B cell (primary cell): ENCODE results near the gene CFAP77. TPM values are rescaled to one million over a fixed set of nuclear protein-coding genes. Genes with fewer than 3 reads are reported as not detected.

Source experiments
- ATAC-seq: fragments of 200-7000 bp; cut with Tn5 transposase; one replicate; pipeline ENCODE4 v1.10.0; 2021; ENCODE audit warnings: low read depth, mild to moderate bottlenecking, moderate number of reproducible peaks, moderate library complexity
- CTCF ChIA-PET: fragments of 350-600 bp; sonication (Branson Sonifier 250); formaldehyde crosslinking; loops from one replicate; lab custom pipeline; 2021; ENCODE audit warnings: antibody characterized with exemption, inconsistent platforms; lab: Charles Lee
- POLR2A ChIA-PET: fragments of 350-600 bp; sonication (Branson Sonifier 250); formaldehyde crosslinking; loops from one replicate; lab custom pipeline; 2021; ENCODE audit warnings: antibody characterized with exemption; lab: Charles Lee
- DNase-seq: peaks from one replicate; pipeline ENCODE4 v3.0.0; 2013
- H2AFZ ChIP-seq: 2 replicates; pipeline ENCODE4 v1.6.1; 2012; ENCODE audit warnings: mild to moderate bottlenecking, low read depth, low read length; ENCODE audit not compliant: insufficient read depth, poor library complexity, severe bottlenecking
- H3K27ac ChIP-seq, 2 donors: 1 replicate in 1 of 2; 2 replicates in 1 of 2; pipeline ENCODE4 v1.5.1; 2012 to 2013; ENCODE audit warnings: low read length in 2 of 2, mild to moderate bottlenecking in 2 of 2, moderate library complexity in 1 of 2
- H3K27me3 ChIP-seq, 4 experiments: fragments of 200-600 bp in 1 of 4; sonication (generic) in 1 of 4; replicated peaks in 1 of 4; 1 replicate in 2 of 4; 2 replicates in 2 of 4; pipeline versions ENCODE4 v1.6.1 to v1.7.0; 2013 to 2016; ENCODE audit warnings: low read length in 3 of 4, mild to moderate bottlenecking in 2 of 4, mixed read lengths in 1 of 4, moderate library complexity in 1 of 4; ENCODE audit not compliant: insufficient read depth in 4 of 4, control insufficient read depth in 3 of 4; ENCODE audit errors: control extremely low read depth in 1 of 4
- H3K36me3 ChIP-seq, 2 experiments: replicated peaks in 1 of 2; 1 replicate in 1 of 2; 2 replicates in 1 of 2; pipeline versions ENCODE4 v1.6.1 to v1.7.1; 2013; ENCODE audit warnings: low read length in 1 of 2; ENCODE audit not compliant: insufficient read depth in 2 of 2, control insufficient read depth in 1 of 2; ENCODE audit errors: control extremely low read depth in 1 of 2, extremely low read depth in 1 of 2
- H3K4me1 ChIP-seq, 2 donors: fragments of 200-600 bp in 1 of 2; sonication (generic) in 1 of 2; 1 replicate in 1 of 2; 2 replicates in 1 of 2; pipeline versions ENCODE4 v1.5.1 to v1.6.1; 2013 to 2017; ENCODE audit warnings: low read length in 2 of 2; ENCODE audit not compliant: control insufficient read depth in 2 of 2, insufficient read depth in 2 of 2
- H3K4me2 ChIP-seq: replicated peaks from 2 replicates; pipeline ENCODE3; 2012; ENCODE audit warnings: mild to moderate bottlenecking, low read depth, low read length; ENCODE audit not compliant: poor library complexity, severe bottlenecking
- H3K4me3 ChIP-seq, 5 experiments: fragments of 200-600 bp in 1 of 5; sonication (generic) in 1 of 5; 1 replicate in 3 of 5; 2 replicates in 2 of 5; pipeline versions ENCODE4 v1.5.1 to v1.7.0; 2011 to 2016; ENCODE audit warnings: low read length in 4 of 5, mild to moderate bottlenecking in 4 of 5, low read depth in 2 of 5, control low read depth in 1 of 5, moderate library complexity in 1 of 5; ENCODE audit not compliant: insufficient read depth in 1 of 5; ENCODE audit errors: control extremely low read depth in 1 of 5, extremely low read depth in 1 of 5
- H3K79me2 ChIP-seq: fragments of 200-600 bp; sonication (generic); one replicate; pipeline ENCODE4 v1.6.0; 2016; ENCODE audit warnings: low read length; ENCODE audit not compliant: control insufficient read depth, insufficient read depth
- H3K9ac ChIP-seq: fragments of 200-600 bp; sonication (generic); 2 replicates; pipeline ENCODE4 v1.6.1; 2017; ENCODE audit warnings: mild to moderate bottlenecking, low read length, moderate library complexity
- H3K9me3 ChIP-seq, 3 donors: one replicate each; pipeline versions ENCODE4 v1.6.1 to v1.7.1; 2013; ENCODE audit warnings: low read length in 2 of 3; ENCODE audit not compliant: control insufficient read depth in 2 of 3, insufficient read depth in 1 of 3; ENCODE audit errors: control extremely low read depth in 1 of 3
- H4K20me1 ChIP-seq: 2 replicates; pipeline ENCODE4 v1.6.0; 2012; ENCODE audit warnings: mild to moderate bottlenecking, low read length; ENCODE audit not compliant: insufficient read depth, control insufficient read depth, poor library complexity, severe bottlenecking
- H3K27ac Mint-ChIP-seq: one replicate; pipeline ENCODE4 v1.8.0; 2021; ENCODE audit warnings: mixed read lengths
- H3K27me3 Mint-ChIP-seq: one replicate; pipeline ENCODE4 v1.8.0; 2021; ENCODE audit warnings: mixed read lengths
- H3K4me1 Mint-ChIP-seq: one replicate; pipeline ENCODE4 v1.8.0; 2021; ENCODE audit warnings: mixed read lengths
- H3K4me3 Mint-ChIP-seq: one replicate; pipeline ENCODE4 v1.8.0; 2021; ENCODE audit warnings: mixed read lengths
- H3K9me3 Mint-ChIP-seq: one replicate; pipeline ENCODE4 v1.8.0; 2022; ENCODE audit warnings: mixed read lengths; ENCODE audit not compliant: insufficient read depth
- EZH2 ChIP-seq: IDR thresholded peaks from 2 replicates; pipeline ENCODE4 v1.6.1; 2012; ENCODE audit warnings: borderline replicate concordance, low read depth, mild to moderate bottlenecking, moderate library complexity, low read length; ENCODE audit not compliant: insufficient read depth, poor library complexity, severe bottlenecking
- WGBS: methylation state at CpG from one replicate; pipeline ENCODE4 v1.1.5; 2013; ENCODE audit warnings: missing lambda C conversion rate; ENCODE audit not compliant: insufficient coverage; 5-methylcytosine and 5-hydroxymethylcytosine counted together
- intact Hi-C: fragments of 100-400 bp; cut with micrococcal nuclease; formaldehyde crosslinking; loops from one replicate; pipeline ENCODE4 v1.10.0; 2022
- polyA plus RNA-seq: library from polyadenylated mRNA; depleted of rRNA; stranded (reverse); fragments of >200 nt; gene quantifications from 2 replicates; pipeline ENCODE4 v1.2.3, GENCODE V29; 2012
- total RNA-seq, 2 donors: library from RNA; stranded (reverse); fragments of 120-200 nt in 1 of 2; gene quantifications; 1 replicate in 1 of 2; 2 replicates in 1 of 2; pipeline versions ENCODE4 v1.2.3 to v1.2.4, GENCODE V29; 2013 to 2022
- TF ChIP-seq, protein P1 (sequence below): fragments of 200-600 bp; IDR thresholded peaks from one replicate; pipeline ENCODE4 v1.8.0; 2022; ENCODE audit warnings: antibody characterized with exemption, mild to moderate bottlenecking

Gene CFAP77
- total and polyA plus RNA-seq, 2 donors (not counting 1 experiment from before 2014, with no cell fraction given): not detected

- H3K4me3 Mint-ChIP-seq: no peak overlapping the region
- TF ChIP-seq, protein P1, sequence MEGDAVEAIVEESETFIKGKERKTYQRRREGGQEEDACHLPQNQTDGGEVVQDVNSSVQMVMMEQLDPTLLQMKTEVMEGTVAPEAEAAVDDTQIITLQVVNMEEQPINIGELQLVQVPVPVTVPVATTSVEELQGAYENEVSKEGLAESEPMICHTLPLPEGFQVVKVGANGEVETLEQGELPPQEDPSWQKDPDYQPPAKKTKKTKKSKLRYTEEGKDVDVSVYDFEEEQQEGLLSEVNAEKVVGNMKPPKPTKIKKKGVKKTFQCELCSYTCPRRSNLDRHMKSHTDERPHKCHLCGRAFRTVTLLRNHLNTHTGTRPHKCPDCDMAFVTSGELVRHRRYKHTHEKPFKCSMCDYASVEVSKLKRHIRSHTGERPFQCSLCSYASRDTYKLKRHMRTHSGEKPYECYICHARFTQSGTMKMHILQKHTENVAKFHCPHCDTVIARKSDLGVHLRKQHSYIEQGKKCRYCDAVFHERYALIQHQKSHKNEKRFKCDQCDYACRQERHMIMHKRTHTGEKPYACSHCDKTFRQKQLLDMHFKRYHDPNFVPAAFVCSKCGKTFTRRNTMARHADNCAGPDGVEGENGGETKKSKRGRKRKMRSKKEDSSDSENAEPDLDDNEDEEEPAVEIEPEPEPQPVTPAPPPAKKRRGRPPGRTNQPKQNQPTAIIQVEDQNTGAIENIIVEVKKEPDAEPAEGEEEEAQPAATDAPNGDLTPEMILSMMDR: no peak
- TF ChIP-seq EZH2: no peak
- Histone ChIP-seq H3K4me3 (no peak overlapping the region), H3K36me3 (no peaks in the 10 kb centered on the region), H3K9ac (no peak overlapping the region), H3K27ac (no peak overlapping the region), H3K4me2 (no peak overlapping the region), H3K9me3 (no peaks in the 10 kb centered on the region), H3K79me2 (no peaks in the 10 kb centered on the region), H3K4me1 (no peaks in the 10 kb centered on the region), H4K20me1 (no peaks in the 10 kb centered on the region), H3K27me3 (peaks cover 0 to 5% (median 0%) of the 10 kb centered on the region in 4 experiments), H2AFZ (no peak overlapping the region)
- peaks cover 21% of the 10 kb centered on the region for H3K27me3 Mint-ChIP-seq
- DNase-seq: no peak
- intact Hi-C loops: no loop called here
- ChIA-PET CTCF (no interaction called here), POLR2A (no interaction called here)
- no peaks in the 10 kb centered on the region for H3K4me1 Mint-ChIP-seq
- H3K27ac Mint-ChIP-seq: no peak overlapping the region
- whole genome bisulfite sequencing: 87% methylated on average over 21 of the region's 21 CpGs
- H3K9me3 Mint-ChIP-seq: no peaks in the 10 kb centered on the region
- no peak for ATAC-seq
These were observed 108.0 kb downstream of the CFAP77 start for GRCh38 chr9:132517815-132518550.

GRCh38 chr9:132518626-132519025 is 108.6 kb downstream of the CFAP77 start:
- ATAC-seq (no peak), DNase-seq (no peak)
- Histone ChIP-seq H3K9ac (no peak overlapping the region), H3K27ac (no peak overlapping the region), H3K27me3 (peaks cover 0 to 5% (median 0%) of the 10 kb centered on the region in 4 experiments), H2AFZ (no peak overlapping the region), H3K79me2 (no peaks in the 10 kb centered on the region), H3K4me3 (no peak overlapping the region), H3K9me3 (no peaks in the 10 kb centered on the region), H3K4me2 (no peak overlapping the region), H4K20me1 (no peaks in the 10 kb centered on the region), H3K36me3 (no peaks in the 10 kb centered on the region), H3K4me1 (no peaks in the 10 kb centered on the region)
- 94% methylated on average over 11 of the region's 11 CpGs for WGBS
- Mint-ChIP-seq H3K27ac (no peak overlapping the region), H3K4me3 (no peak overlapping the region), H3K4me1 (no peaks in the 10 kb centered on the region), H3K27me3 (peaks cover 20% of the 10 kb centered on the region), H3K9me3 (no peaks in the 10 kb centered on the region)
- intact Hi-C loops: no loop called here
- POLR2A ChIA-PET: no interaction called here
- TF ChIP-seq, protein P1: no peak
- no peak for TF ChIP-seq EZH2
- CTCF ChIA-PET: no interaction called here
